Right lobe of liver (tissue), 4 donors: ENCODE data around the gene SLC5A3.

Source experiments
- POLR2A ChIP-seq: fragments of 450-650 bp; IDR thresholded peaks from one replicate; pipeline ENCODE4 v1.6.1; 2017; ENCODE audit warnings: antibody characterized with exemption, mild to moderate bottlenecking
- TF ChIP-seq, protein P1 (sequence below), 4 donors: fragments of 200-600 bp in 3 of 4; fragments of 450-650 bp in 1 of 4; IDR thresholded peaks; one replicate each; pipeline versions ENCODE4 v1.5.1 to v1.8.0; 2016 to 2022; ENCODE audit warnings: antibody characterized with exemption in 4 of 4, mild to moderate bottlenecking in 2 of 4
- donor health status: DM: no; HTN: no; CAD: no.
- donor health status: DM: no; HTN: no; CAD: no.
- donor health status: DM: no; HTN: yes; CAD: no.

- TF ChIP-seq, protein P1, sequence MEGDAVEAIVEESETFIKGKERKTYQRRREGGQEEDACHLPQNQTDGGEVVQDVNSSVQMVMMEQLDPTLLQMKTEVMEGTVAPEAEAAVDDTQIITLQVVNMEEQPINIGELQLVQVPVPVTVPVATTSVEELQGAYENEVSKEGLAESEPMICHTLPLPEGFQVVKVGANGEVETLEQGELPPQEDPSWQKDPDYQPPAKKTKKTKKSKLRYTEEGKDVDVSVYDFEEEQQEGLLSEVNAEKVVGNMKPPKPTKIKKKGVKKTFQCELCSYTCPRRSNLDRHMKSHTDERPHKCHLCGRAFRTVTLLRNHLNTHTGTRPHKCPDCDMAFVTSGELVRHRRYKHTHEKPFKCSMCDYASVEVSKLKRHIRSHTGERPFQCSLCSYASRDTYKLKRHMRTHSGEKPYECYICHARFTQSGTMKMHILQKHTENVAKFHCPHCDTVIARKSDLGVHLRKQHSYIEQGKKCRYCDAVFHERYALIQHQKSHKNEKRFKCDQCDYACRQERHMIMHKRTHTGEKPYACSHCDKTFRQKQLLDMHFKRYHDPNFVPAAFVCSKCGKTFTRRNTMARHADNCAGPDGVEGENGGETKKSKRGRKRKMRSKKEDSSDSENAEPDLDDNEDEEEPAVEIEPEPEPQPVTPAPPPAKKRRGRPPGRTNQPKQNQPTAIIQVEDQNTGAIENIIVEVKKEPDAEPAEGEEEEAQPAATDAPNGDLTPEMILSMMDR (IDR thresholded peaks at IDR 0.05): no peak
- no peak for TF ChIP-seq POLR2A
Observed at GRCh38 chr21:34024374-34024693, 49.0 kb upstream of the SLC5A3 start.
